Effector CD8-positive, alpha-beta T cell (primary cell): ENCODE results near the gene EPM2A.
"Not testable (repeated sequence)": the region's sequence is repeated elsewhere in the genome, so short reads cannot be mapped to it uniquely, and the experiment has no call there.

Experiments used
- DNase-seq: peaks from one replicate; lab custom pipeline; 2025; lab: John Stamatoyannopoulos, UW

Gene EPM2A

GRCh38 chr6:145731447-145731846, 3.9 kb downstream of the EPM2A start:
- DNase-seq = no peak

GRCh38 chr6:145729887-145730286, 5.4 kb downstream of the EPM2A start:
- DNase-seq = no peak

- no peak for DNase-seq
These were observed 6.6 kb downstream of the EPM2A start for GRCh38 chr6:145728444-145729385.

- DNase-seq = no peak
These were observed 7.4 kb downstream of the EPM2A start for GRCh38 chr6:145727817-145728388.

GRCh38 chr6:145725570-145725969, 9.8 kb downstream of the EPM2A start:
- DNase-seq = no peak

- DNase-seq = no peak
These were observed 11.7 kb downstream of the EPM2A start for GRCh38 chr6:145723646-145724045.

- DNase-seq = no peak
These were observed 13.1 kb downstream of the EPM2A start for GRCh38 chr6:145722190-145722589.

- DNase-seq = no peak
These were observed 14.2 kb downstream of the EPM2A start for GRCh38 chr6:145721144-145721543.

- no peak for DNase-seq
These were observed 19.9 kb downstream of the EPM2A start for GRCh38 chr6:145715426-145715825.

GRCh38 chr6:145714731-145715130, 20.6 kb downstream of the EPM2A start:
- no peak for DNase-seq

GRCh38 chr6:145713773-145714172, 21.5 kb downstream of the EPM2A start:
- no peak for DNase-seq

- DNase-seq = no peak
These were observed 23.9 kb downstream of the EPM2A start for GRCh38 chr6:145711372-145711771.

GRCh38 chr6:145707397-145707796, 27.9 kb downstream of the EPM2A start:
- DNase-seq = no peak

- DNase-seq = no peak
These were observed 29.8 kb downstream of the EPM2A start for GRCh38 chr6:145705561-145705960.

GRCh38 chr6:145704143-145704781, 31.1 kb downstream of the EPM2A start:
- no peak for DNase-seq

GRCh38 chr6:145699462-145699861, 35.9 kb downstream of the EPM2A start:
- no peak for DNase-seq

GRCh38 chr6:145697401-145697800, 37.9 kb downstream of the EPM2A start:
- DNase-seq = not testable (repeated sequence)

GRCh38 chr6:145694083-145694737, 41.1 kb downstream of the EPM2A start:
- DNase-seq = no peak

- DNase-seq = no peak
These were observed 44.4 kb downstream of the EPM2A start for GRCh38 chr6:145690969-145691368.

GRCh38 chr6:145689529-145689928, 45.8 kb downstream of the EPM2A start:
- no peak for DNase-seq

- DNase-seq = no peak
These were observed 46.8 kb downstream of the EPM2A start for GRCh38 chr6:145688493-145688905.

- DNase-seq = no peak
These were observed 49.4 kb downstream of the EPM2A start for GRCh38 chr6:145685932-145686331.
